ENCODE data around the gene GFI1B. TPM values are rescaled to one million over a fixed set of nuclear protein-coding genes. Genes with fewer than 3 reads are reported as not detected.

GFI1B gene
- total RNA-seq, 1 donor from 2014 or later: not detected

DNA sequence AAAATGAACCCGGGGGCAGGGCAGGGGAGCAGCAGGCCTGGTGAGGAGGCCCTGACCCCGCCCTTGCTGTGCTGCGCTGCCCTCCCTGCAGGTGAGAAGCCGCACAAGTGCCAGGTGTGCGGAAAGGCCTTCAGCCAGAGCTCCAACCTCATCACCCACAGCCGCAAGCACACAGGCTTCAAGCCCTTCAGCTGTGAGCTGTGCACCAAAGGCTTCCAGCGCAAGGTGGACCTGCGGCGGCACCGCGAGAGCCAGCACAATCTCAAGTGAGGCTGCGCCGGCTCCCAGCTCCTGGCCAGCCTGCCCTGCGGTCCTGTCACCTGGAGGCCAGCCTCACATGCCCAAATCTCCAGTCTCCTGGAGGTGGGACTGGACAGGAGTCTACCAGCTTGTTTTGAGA is 12.3 kb downstream of the GFI1B start:
- Mint-ChIP-seq H3K36me3 (ENCODE audit: low read depth, unreplicated experiment) (peaks cover 2% of the 10 kb centered on the region), H3K4me3 (ENCODE audit: unreplicated experiment) (no peak overlapping the region), H3K9me3 (ENCODE audit: unreplicated experiment) (no peaks in the 10 kb centered on the region), H3K4me1 (ENCODE audit: low read depth, unreplicated experiment) (peaks cover 9% of the 10 kb centered on the region), H3K27ac (ENCODE audit: unreplicated experiment) (no peak overlapping the region), H3K27me3 (ENCODE audit: low read depth, unreplicated experiment) (peaks cover 58% of the 10 kb centered on the region)
- Histone ChIP-seq H3K4me1 (ENCODE audit: insufficient read depth, low read length) (no peaks in the 10 kb centered on the region), H3K4me3 (ENCODE audit: insufficient read depth, low read depth, low read length) (no peak overlapping the region), H2AFZ (ENCODE audit: low read depth, low read length) (no peak overlapping the region), H3K4me2 (ENCODE audit: low read length) (no peak overlapping the region), H4K20me1 (ENCODE audit: insufficient read depth, low read length) (no peaks in the 10 kb centered on the region), H3K36me3 (ENCODE audit: insufficient read depth, low read length) (no peaks in the 10 kb centered on the region), H3K9me3 (ENCODE audit: insufficient read depth, low read depth, low read length) (no peaks in the 10 kb centered on the region), H3K9ac (ENCODE audit: low read length) (no peak overlapping the region), H3K79me2 (ENCODE audit: insufficient read depth, low read length) (no peaks in the 10 kb centered on the region), H3K27ac (ENCODE audit: low read depth, low read length) (no peak overlapping the region), H3K27me3 (ENCODE audit: insufficient read depth, low read length) (peaks cover 34% of the 10 kb centered on the region)
- TF ChIP-seq, protein P1, sequence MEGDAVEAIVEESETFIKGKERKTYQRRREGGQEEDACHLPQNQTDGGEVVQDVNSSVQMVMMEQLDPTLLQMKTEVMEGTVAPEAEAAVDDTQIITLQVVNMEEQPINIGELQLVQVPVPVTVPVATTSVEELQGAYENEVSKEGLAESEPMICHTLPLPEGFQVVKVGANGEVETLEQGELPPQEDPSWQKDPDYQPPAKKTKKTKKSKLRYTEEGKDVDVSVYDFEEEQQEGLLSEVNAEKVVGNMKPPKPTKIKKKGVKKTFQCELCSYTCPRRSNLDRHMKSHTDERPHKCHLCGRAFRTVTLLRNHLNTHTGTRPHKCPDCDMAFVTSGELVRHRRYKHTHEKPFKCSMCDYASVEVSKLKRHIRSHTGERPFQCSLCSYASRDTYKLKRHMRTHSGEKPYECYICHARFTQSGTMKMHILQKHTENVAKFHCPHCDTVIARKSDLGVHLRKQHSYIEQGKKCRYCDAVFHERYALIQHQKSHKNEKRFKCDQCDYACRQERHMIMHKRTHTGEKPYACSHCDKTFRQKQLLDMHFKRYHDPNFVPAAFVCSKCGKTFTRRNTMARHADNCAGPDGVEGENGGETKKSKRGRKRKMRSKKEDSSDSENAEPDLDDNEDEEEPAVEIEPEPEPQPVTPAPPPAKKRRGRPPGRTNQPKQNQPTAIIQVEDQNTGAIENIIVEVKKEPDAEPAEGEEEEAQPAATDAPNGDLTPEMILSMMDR (IDR thresholded peaks at IDR 0.05; ENCODE audit: insufficient read depth, low read depth, low read length): no peak
- TF ChIP-seq EZH2 (IDR thresholded peaks at IDR 0.05; ENCODE audit: insufficient read depth, low read length): no peak
- DNase-seq (ENCODE audit: low read depth): no peak
- FAIRE-seq: no peak

DNA sequence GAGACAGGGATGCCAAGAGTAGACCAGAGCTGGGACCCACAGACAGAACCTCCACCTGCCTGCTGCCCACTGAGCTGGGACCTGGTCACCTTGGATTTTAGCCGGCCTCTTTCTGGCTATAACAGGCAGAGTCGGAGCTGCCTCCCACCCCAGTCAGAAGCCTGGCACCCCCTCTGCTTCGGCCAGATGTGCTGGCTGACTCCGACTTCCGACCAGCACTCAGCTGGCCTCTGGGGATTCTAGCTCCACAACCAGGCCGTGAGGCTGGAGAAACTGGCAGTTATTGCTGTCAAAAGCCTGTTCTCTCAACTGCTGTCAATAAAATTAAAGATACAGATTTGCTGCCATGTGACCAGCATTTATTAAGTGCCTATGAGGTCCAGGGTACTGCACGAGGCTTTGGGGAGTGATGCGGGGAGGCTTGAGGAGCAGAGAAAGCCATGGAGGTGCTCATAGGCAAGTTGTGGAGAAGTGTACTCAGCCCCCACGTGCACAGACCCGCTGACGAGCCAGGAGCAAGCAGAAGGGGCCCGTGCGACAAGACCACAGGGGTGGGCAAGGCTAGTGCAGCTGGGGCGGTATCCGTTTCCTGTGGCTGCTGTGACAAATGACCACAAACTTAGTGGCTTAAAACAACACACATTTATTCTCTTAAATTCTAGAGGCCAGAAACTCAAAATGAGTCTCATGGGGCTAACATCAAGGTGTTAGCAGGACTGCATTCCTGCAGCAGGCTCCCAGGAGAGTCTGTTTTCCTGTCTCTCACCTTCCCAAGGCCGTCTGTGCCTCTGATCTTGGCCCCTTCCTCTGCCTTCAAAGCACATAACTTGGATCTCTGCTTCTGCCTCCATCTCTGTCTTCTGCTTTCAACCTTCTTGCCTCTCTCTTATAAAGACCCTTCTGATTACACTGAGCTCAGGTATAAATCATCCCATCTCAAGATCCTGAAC is 13.1 kb downstream of the GFI1B start:
- peaks cover 9% of the 10 kb centered on the region for H3K4me1 Mint-ChIP-seq (ENCODE audit: low read depth, unreplicated experiment)
- Histone ChIP-seq H3K9me3 (ENCODE audit: insufficient read depth, low read depth, low read length) (no peaks in the 10 kb centered on the region), H2AFZ (ENCODE audit: low read depth, low read length) (no peak overlapping the region), H4K20me1 (ENCODE audit: insufficient read depth, low read length) (no peaks in the 10 kb centered on the region), H3K4me2 (ENCODE audit: low read length) (no peak overlapping the region), H3K4me3 (ENCODE audit: insufficient read depth, low read depth, low read length) (no peak overlapping the region), H3K36me3 (ENCODE audit: insufficient read depth, low read length) (no peaks in the 10 kb centered on the region), H3K27me3 (ENCODE audit: insufficient read depth, low read length) (peaks cover 30% of the 10 kb centered on the region), H3K9ac (ENCODE audit: low read length) (no peak overlapping the region), H3K4me1 (ENCODE audit: insufficient read depth, low read length) (no peaks in the 10 kb centered on the region), H3K27ac (ENCODE audit: low read depth, low read length) (no peak overlapping the region), H3K79me2 (ENCODE audit: insufficient read depth, low read length) (no peaks in the 10 kb centered on the region)
- FAIRE-seq (no peak), DNase-seq (ENCODE audit: low read depth) (no peak)
- no peak overlapping the region for H3K27ac Mint-ChIP-seq (ENCODE audit: unreplicated experiment)
- H3K9me3 Mint-ChIP-seq (ENCODE audit: unreplicated experiment): no peaks in the 10 kb centered on the region
- peaks cover 52% of the 10 kb centered on the region for H3K27me3 Mint-ChIP-seq (ENCODE audit: low read depth, unreplicated experiment)
- H3K36me3 Mint-ChIP-seq (ENCODE audit: low read depth, unreplicated experiment): peaks cover 2% of the 10 kb centered on the region
- TF ChIP-seq, protein P1 (IDR thresholded peaks at IDR 0.05; ENCODE audit: insufficient read depth, low read depth, low read length): no peak
- TF ChIP-seq EZH2 (IDR thresholded peaks at IDR 0.05; ENCODE audit: insufficient read depth, low read length): no peak
- no peak overlapping the region for H3K4me3 Mint-ChIP-seq (ENCODE audit: unreplicated experiment)

DNA sequence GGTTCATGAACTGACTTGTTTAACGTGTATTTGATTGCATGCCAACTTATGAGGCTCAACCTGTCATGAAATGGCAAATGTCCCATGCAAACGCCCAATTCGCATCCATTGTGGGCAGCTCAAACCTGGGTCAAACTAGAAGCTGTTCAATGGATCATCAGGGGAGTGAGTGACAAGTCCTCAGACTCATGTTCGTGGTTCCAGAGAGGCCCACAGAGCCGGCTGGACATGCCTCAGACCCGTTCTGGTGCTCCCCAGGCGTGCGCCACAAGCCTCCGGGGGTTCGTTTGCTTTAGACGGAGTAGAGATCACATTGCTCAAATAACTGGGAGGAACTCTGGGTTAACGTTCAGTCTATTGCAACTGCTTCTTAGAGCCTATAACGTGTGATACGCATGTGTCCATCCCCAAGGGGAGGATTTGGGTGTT is 15.0 kb downstream of the GFI1B start:
- H3K27ac Mint-ChIP-seq (ENCODE audit: unreplicated experiment): no peak overlapping the region
- H3K4me1 ChIP-seq (ENCODE audit: insufficient read depth, low read length): no peaks in the 10 kb centered on the region
- no peak for DNase-seq (ENCODE audit: low read depth)
- H3K4me1 Mint-ChIP-seq (ENCODE audit: low read depth, unreplicated experiment): peaks cover 12% of the 10 kb centered on the region
- no peaks in the 10 kb centered on the region for H3K9me3 ChIP-seq (ENCODE audit: insufficient read depth, low read depth, low read length)
- no peaks in the 10 kb centered on the region for H3K79me2 ChIP-seq (ENCODE audit: insufficient read depth, low read length)
- peaks cover 28% of the 10 kb centered on the region for H3K27me3 ChIP-seq (ENCODE audit: insufficient read depth, low read length)
- no peak overlapping the region for H3K4me2 ChIP-seq (ENCODE audit: low read length)
- no peaks in the 10 kb centered on the region for H3K36me3 Mint-ChIP-seq (ENCODE audit: low read depth, unreplicated experiment)
- peaks cover 38% of the 10 kb centered on the region for H3K27me3 Mint-ChIP-seq (ENCODE audit: low read depth, unreplicated experiment)
- no peaks in the 10 kb centered on the region for H3K36me3 ChIP-seq (ENCODE audit: insufficient read depth, low read length)
- no peak overlapping the region for H3K27ac ChIP-seq (ENCODE audit: low read depth, low read length)
- no peak overlapping the region for H2AFZ ChIP-seq (ENCODE audit: low read depth, low read length)
- FAIRE-seq: no peak
- H3K4me3 ChIP-seq (ENCODE audit: insufficient read depth, low read depth, low read length): no peak overlapping the region
- H3K4me3 Mint-ChIP-seq (ENCODE audit: unreplicated experiment): no peak overlapping the region
- TF ChIP-seq, protein P1 (IDR thresholded peaks at IDR 0.05; ENCODE audit: insufficient read depth, low read depth, low read length): no peak
- TF ChIP-seq EZH2 (IDR thresholded peaks at IDR 0.05; ENCODE audit: insufficient read depth, low read length): no peak
- no peaks in the 10 kb centered on the region for H3K9me3 Mint-ChIP-seq (ENCODE audit: unreplicated experiment)
- no peak overlapping the region for H3K9ac ChIP-seq (ENCODE audit: low read length)
- H4K20me1 ChIP-seq (ENCODE audit: insufficient read depth, low read length): no peaks in the 10 kb centered on the region
